ENCODE data around the gene ZSCAN1.

- TF ChIP-seq CTCF (IDR thresholded peaks at IDR 0.05; ENCODE audit: poor library complexity) (no peak), EZH2 (IDR thresholded peaks at IDR 0.05; ENCODE audit: borderline replicate concordance) (no peak), EZH2phosphoT487 (IDR thresholded peaks at IDR 0.05; ENCODE audit: low read depth, severe bottlenecking, unreplicated experiment) (no peak)
Observed at GRCh38 chr19:58009666-58010301, 24.0 kb upstream of the ZSCAN1 start.
